GDM1 (cell line): Measurements from ENCODE around the gene PSMA7.
A peak's percentile ranks its signal among the peaks of the same experiment; 100 is the strongest.

Experiments
- DNase-seq: peaks from one replicate; lab custom pipeline; 2025; lab: John Stamatoyannopoulos, UW

The PSMA7 gene

DNA sequence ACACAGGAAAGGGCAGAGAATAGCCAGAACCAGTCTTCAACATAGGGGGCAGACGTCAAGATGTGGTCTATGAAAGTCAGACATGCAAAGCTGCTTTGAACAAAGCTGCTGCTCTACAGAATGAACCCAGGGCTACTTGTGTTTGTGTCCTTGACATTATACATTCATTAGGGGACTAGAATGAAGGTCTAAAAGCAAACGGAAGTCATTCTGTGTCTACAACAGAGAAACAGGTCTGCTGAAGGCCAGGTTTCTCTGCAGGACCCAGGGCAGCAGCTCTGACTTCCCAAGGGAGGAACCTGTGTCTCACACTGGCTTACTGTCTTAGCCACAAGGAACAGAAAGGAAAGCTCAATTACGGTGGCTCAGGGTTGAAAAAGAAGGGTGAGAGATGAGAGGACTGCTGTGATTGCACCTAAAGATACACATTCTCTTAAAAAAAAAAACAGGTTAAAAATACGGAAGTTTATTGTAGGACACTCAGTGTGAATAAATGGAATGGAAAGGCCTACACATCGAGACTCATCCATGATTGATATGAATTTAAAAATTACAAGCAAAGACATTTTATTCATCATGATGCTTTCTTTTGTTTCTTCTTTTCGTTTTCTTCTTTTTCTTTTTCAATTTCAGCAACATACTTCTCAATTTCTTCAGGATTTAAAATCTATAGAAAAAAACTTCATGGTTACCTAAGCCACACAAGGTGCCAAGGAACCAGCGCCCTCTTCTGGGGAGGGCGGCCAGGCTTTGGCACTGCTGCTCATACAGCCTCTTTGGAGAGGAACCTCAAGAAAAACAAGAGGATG lies 6.7 kb downstream of the PSMA7 start:
- DNase-seq, result peak; percentile 65

GRCh38 chr20:62135573-62136266 lies 7.5 kb downstream of the PSMA7 start:
- DNase-seq, result no peak

GRCh38 chr20:62134735-62135231 lies 8.4 kb downstream of the PSMA7 start:
- DNase-seq, result no peak

GRCh38 chr20:62133864-62134263 lies 9.3 kb downstream of the PSMA7 start:
- DNase-seq, result no peak

DNA sequence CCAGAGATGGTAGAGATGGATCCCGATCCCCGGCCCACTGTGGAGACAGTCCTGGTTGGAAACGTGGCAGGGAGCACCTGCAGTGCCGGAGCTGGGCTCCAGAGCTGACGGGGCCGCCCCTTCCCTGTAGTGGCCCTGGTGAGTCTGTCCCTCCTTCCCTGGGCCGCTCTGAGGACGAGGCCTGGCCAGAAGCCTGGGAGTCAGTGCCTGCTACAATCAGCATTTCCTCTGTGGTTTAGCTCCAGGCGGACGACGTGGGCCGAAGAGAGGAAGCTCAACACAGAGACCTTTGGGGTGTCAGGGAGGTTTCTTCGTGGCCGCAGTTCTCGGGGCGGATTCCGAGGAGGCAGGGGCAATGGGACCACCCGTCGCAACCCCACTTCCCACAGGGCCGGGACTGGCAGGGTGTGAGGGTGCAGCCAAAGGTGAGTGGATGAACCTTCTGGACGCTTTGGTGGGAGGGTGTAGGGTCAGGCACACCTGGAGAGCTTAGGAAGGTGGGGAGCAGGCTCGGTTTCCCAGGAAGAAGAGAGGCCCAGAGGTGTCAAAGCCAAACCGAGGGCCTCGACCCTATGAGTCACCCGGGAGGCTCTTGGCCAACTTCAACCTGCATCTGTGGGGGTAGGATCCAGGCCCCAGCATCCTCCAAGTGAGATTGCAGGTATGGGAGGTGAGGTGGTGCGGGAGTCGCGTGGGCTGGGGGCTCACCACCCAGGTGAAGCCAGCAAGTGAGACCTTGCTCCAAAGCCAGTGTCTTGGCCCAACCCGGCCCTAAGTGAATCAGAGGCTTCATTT lies 9.9 kb downstream of the PSMA7 start:
- DNase-seq, result no peak

- no peak for DNase-seq
These were observed 10.8 kb downstream of the PSMA7 start for GRCh38 chr20:62132421-62132820.

DNA sequence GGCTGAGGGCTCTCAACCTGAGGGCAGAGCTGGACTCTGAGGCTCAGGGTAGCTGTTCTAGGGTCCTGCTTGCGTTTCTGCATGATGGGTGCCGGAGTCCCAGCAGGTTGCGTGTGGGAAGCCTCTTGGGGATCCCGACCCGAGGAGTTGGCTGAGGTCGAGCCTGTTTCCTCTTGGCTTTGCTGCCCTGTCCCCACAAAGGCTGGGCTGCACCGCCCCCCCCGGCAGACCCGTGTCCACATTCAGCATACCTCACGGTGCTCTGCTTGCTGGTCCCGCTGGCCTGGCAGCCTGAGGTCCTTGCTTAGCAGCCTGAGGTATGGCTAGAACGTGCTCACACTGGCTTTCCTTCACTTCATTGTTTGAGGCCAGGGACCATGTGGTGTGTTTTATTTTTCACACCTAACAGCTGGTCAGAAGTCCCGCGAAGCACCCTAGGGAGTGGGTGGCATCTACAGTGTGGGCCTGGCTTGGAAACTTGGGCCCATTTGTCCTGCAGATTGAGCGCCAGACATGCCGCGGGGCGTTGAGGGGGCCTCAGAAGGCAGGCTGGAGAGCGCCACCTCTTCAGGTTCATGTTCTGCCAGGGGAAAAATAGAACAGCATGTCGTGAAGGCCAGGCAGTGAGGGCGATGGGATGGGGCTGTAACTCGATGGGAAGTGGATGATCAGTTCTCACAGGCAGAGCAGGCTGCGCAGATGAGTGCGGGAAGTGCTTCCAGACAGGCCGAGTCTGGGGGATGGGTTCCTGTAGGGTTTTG lies 11.5 kb downstream of the PSMA7 start:
- no peak for DNase-seq

DNA sequence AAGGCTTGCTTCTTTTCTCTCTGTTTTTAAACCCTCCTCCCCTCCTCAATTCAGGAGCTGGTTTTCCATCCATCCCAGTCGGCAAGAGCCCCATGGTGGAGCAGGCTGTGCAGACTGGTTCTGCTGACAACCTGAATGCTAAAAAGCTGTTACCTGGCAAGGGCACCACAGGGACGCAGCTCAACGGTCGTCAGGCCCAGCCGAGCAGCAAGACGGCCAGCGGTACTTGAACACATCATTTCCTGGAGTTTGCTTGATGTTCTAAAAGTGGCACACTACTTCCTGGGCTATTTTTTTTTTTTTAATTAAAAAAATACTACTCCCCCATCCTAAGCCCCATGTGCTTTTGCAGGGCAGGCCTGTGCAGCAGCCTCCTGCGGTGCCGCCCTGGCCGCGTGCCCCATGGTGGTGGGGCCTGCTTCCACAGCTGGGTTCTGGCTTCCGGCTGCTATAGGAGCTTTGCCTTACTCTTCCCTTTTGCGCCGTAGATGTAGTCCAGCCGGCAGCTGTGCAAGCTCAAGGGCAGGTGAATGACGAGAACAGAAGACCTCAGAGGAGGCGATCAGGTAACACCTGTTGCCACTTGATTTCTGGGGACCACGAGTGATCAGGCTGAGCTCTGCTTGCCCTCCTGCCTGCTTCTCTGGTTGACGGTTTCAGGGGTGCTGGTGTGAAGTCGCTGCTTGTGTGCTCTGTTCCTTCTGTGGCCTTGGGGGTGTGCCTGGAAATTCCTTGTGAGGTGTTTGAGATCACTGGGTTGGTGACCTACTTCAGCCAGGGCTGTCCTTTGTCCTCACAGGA lies 13.3 kb downstream of the PSMA7 start:
- DNase-seq, result no peak

GRCh38 chr20:62128502-62128901 lies 14.7 kb downstream of the PSMA7 start:
- no peak for DNase-seq

- no peak for DNase-seq
These were observed 15.4 kb downstream of the PSMA7 start for GRCh38 chr20:62127799-62128198.

GRCh38 chr20:62126141-62126540 lies 17.1 kb downstream of the PSMA7 start:
- DNase-seq, result no peak

DNA sequence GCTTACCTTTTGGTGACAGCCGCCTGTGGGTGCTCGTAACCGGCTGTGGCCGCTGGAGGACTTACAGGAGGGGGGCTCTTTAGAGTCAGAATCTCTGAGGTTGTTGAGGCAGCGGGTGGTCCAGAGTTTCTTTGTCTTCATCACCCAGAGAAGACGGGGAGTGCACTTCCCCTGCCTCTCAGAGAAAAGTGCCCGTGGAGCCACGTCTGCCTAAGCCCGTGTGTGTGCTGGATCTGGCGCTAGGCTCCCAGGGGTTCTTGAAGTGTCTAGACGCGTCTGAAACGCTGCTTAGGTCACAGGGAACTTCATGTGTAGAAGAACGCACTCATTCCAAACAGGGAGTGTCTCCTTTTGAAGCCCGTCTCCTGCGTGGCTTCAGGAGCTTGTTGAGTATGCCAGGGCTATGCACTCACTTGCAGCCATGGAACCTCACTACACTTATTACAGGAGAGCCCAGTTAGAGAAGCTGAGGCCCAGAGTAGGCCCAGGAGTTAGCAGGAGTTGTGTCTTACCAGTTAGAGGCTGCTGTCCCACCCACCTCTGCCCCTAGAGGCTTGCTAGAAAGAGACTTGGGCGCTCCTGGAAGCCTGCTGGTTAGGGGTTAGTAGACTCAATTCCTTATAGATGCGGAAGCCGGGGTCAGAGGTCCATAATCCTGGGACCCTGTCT lies 19.6 kb downstream of the PSMA7 start:
- DNase-seq, result no peak

DNA sequence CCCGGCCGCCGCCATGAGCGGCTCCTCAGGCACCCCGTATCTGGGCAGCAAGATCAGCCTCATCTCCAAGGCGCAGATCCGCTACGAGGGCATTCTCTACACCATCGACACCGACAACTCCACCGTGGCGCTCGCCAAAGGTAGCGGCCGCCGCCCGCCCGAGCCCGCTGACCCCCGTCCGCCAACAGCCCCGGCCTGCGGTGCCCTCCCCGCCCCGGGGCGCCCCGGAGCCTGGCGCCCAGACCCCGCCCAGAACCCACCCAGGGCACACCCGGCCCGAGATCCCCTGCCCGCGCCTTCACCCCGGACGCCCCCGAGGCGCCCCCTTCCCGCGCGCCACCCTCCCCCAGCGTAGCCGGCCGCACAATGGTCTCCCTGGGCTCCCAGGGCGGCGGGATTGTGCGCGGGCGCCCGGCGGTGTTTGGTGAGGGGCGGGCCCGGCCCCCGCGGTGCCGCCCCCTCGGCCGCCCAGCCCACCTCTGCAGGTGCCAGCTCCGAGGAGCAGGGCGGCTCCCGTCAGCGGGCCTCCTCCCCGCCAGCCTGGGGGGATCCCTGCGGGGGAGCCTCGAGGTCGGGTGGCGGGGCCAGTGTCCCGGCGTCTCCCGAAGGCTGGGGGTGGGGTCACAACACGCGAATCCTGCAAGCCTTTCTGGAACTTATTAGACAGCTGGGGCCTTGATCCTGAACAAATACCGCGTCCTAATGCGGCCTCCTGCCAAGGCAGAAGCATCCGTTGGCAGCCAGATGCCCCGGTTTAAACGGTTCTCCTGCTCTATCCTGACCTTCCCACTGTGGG lies 20.3 kb downstream of the PSMA7 start:
- DNase-seq, result no peak

GRCh38 chr20:62121776-62122653 lies 21.2 kb downstream of the PSMA7 start, which contains the start of gene LSM14B:
Gene LSM14B (plus strand): TSS chr20:62122475. CDS start chr20:62122667, 192 bp downstream.
- DNase-seq, result peak; percentile 97

GRCh38 chr20:62120990-62121775 lies 22.0 kb downstream of the PSMA7 start:
- DNase-seq, result no peak

GRCh38 chr20:62120365-62120762 lies 22.8 kb downstream of the PSMA7 start:
- no peak for DNase-seq

DNA sequence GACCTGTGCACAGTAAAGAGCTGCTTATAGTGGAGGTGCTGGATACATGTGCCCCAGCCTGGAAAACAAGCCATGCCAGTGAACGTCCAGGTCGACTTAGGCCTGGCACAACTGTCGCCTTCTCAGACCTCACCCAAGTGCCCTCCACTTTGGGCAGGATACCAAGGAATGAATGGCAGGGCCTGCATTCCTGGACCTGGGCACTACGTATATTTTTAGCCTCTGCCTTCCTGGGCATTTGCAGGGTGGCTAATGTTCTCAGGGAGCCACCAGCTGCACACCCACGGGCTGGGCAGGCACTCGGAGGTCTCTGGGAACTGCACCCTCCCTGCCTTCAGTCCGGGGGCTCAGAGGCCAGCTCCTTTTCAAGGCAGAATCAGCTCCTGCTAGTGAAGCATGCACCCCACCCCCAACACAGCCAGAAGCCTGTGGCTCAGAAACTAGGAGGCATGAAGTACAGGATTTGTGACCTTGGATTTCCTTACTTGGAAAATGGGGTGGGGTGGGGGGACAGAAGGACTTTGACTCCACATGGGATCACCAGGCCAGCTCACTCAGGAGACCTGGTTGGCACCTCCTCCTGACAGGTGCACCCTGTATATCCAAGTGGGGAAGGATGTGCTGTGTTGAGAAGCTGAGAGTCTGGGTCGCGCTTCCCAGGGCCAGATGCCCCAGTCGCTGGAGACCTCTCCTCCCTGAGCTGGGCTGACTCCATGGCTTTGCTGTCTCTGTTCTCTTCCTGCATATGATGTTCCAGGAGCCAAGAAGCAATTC lies 23.4 kb downstream of the PSMA7 start:
- no peak for DNase-seq
